Thoracic aorta (tissue), 2 donors: Measurements from ENCODE around the gene CRACDL. TPM values are rescaled to one million over a fixed set of nuclear protein-coding genes. Genes with fewer than 3 reads are reported as not detected.

Experiments used
- ATAC-seq: fragments of 150-250 bp; one replicate; pipeline ENCODE4 v1.8.0; 2017; ENCODE audit warnings: low read depth; ENCODE audit not compliant: insufficient number of reproducible peaks, low FRiP score
- DNase-seq: peaks from one replicate; pipeline ENCODE4 v3.0.0-alpha.2; 2020; ENCODE audit warnings: low spot score
- H3K27ac ChIP-seq, 2 donors: fragments of 200-600 bp; sonication (generic); 1 replicate in 1 of 2; 2 replicates in 1 of 2; pipeline ENCODE4 v1.5.1; 2016; ENCODE audit warnings: mild to moderate bottlenecking in 2 of 2, moderate library complexity in 2 of 2
- H3K27me3 ChIP-seq: fragments of 200-600 bp; sonication (generic); replicated peaks from 2 replicates; pipeline ENCODE4 v1.6.0; 2016; ENCODE audit warnings: mild to moderate bottlenecking; ENCODE audit not compliant: insufficient read depth
- H3K36me3 ChIP-seq: fragments of 200-600 bp; sonication (generic); one replicate; pipeline ENCODE4 v1.5.1; 2016
- H3K4me1 ChIP-seq, 2 donors: fragments of 200-600 bp; sonication (generic); 1 replicate in 1 of 2; 2 replicates in 1 of 2; pipeline versions ENCODE4 v1.5.1 to v1.6.0; 2016; ENCODE audit warnings: low read depth in 2 of 2, mild to moderate bottlenecking in 1 of 2; ENCODE audit not compliant: control insufficient read depth in 1 of 2
- H3K4me3 ChIP-seq: fragments of 200-600 bp; sonication (generic); 2 replicates; pipeline ENCODE4 v1.5.1; 2016; ENCODE audit warnings: mild to moderate bottlenecking
- H3K9me3 ChIP-seq: fragments of 200-600 bp; sonication (generic); 2 replicates; pipeline ENCODE4 v1.5.1; 2016
- CTCF ChIP-seq: fragments of 200-600 bp; sonication (generic); IDR thresholded peaks from one replicate; pipeline ENCODE4 v1.5.1; 2019; ENCODE audit warnings: antibody characterized with exemption
- total RNA-seq, 2 donors: library from RNA; depleted of rRNA; stranded (reverse); fragments of >200 nt; gene quantifications; one replicate each; pipeline versions ENCODE4 v1.1.0 to v1.2.3, GENCODE V29; 2016

Gene CRACDL
- total RNA-seq, 2 donors from 2014 or later = 1.9 to 5.9 TPM

- no peak for TF ChIP-seq CTCF
- H3K27me3 ChIP-seq = no peaks in the 10 kb centered on the region
- peaks cover 10% of the 10 kb centered on the region for H3K9me3 ChIP-seq
- H3K4me3 ChIP-seq = no peak overlapping the region
- DNase-seq = no peak
- no peaks in the 10 kb centered on the region for H3K36me3 ChIP-seq
- no peak for ATAC-seq
- H3K27ac ChIP-seq = no peak overlapping the region
- H3K4me1 ChIP-seq = no peaks in the 10 kb centered on the region
These were observed 149.8 kb downstream of the CRACDL start for GRCh38 chr2:98786179-98786578.

- Histone ChIP-seq H3K27ac (no peak overlapping the region), H3K4me1 (no peaks in the 10 kb centered on the region), H3K36me3 (no peaks in the 10 kb centered on the region), H3K4me3 (no peak overlapping the region), H3K27me3 (no peaks in the 10 kb centered on the region), H3K9me3 (peaks cover 10% of the 10 kb centered on the region)
- no peak for ATAC-seq
- no peak for DNase-seq
- no peak for TF ChIP-seq CTCF
These were observed 153.5 kb downstream of the CRACDL start for GRCh38 chr2:98782570-98782969.

- H3K27ac ChIP-seq = no peak overlapping the region
- no peak for TF ChIP-seq CTCF
- no peak overlapping the region for H3K4me3 ChIP-seq
- ATAC-seq (no peak), DNase-seq (no peak)
- no peaks in the 10 kb centered on the region for H3K27me3 ChIP-seq
- H3K9me3 ChIP-seq = peaks cover 10% of the 10 kb centered on the region
- peaks cover 0 to under 1% of the 10 kb centered on the region in 2 donors for H3K4me1 ChIP-seq
- H3K36me3 ChIP-seq = no peaks in the 10 kb centered on the region
These were observed 154.2 kb downstream of the CRACDL start for GRCh38 chr2:98781822-98782221.

GRCh38 chr2:98778741-98779483 is 157.1 kb downstream of the CRACDL start:
- no peak for DNase-seq
- no peak for ATAC-seq
- Histone ChIP-seq H3K9me3 (peaks cover 10% of the 10 kb centered on the region), H3K27ac (no peak overlapping the region), H3K36me3 (no peaks in the 10 kb centered on the region), H3K27me3 (no peaks in the 10 kb centered on the region), H3K4me1 (peaks cover 7 to 25% of the 10 kb centered on the region in 2 donors), H3K4me3 (no peak overlapping the region)
- no peak for TF ChIP-seq CTCF

- H3K27ac ChIP-seq = no peak overlapping the region
- DNase-seq = no peak
- H3K27me3 ChIP-seq = no peaks in the 10 kb centered on the region
- no peak for ATAC-seq
- H3K9me3 ChIP-seq = peaks cover 10% of the 10 kb centered on the region
- H3K36me3 ChIP-seq = no peaks in the 10 kb centered on the region
- H3K4me1 ChIP-seq = peaks cover 7 to 25% of the 10 kb centered on the region in 2 donors
- no peak for TF ChIP-seq CTCF
- no peak overlapping the region for H3K4me3 ChIP-seq
These were observed 157.9 kb downstream of the CRACDL start for GRCh38 chr2:98778151-98778550.
